ENCODE measurements around the gene LSP1.

DNA sequence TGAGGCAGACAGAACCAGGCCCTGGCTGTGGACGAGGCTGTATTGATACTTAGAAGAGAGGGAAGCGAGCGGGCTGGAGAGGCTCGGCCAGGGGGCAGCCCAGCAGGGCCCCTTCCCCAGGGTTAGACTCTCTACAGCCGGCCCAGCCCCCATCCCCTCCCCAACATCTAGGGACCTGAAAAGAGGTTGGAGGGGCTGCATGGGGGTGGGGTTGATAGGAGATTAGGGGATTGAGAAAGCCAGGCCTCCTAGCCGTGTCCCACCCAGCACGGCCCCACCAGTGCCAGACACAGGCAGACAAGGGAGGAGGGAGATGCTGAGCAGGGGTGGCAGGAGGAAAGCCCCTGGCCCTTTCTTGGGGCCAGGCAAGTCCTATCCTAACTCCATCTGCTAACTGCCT lies 5.7 kb downstream of the LSP1 start:
- TF ChIP-seq FOXJ3 (CRISPR knock-in tag; IDR thresholded peaks at IDR 0.05; ENCODE audit: borderline replicate concordance) (no peak), SOX6 (IDR thresholded peaks at IDR 0.05) (no peak), SOX6 (CRISPR knock-in tag; IDR thresholded peaks at IDR 0.05) (no peak), KAT2B (IDR thresholded peaks at IDR 0.05; ENCODE audit: borderline replicate concordance, low read depth, low read length) (no peak), ZSCAN12 (CRISPR knock-in tag; IDR thresholded peaks at IDR 0.05) (no peak), CEBPB (IDR thresholded peaks at IDR 0.05; ENCODE audit: borderline replicate concordance, low read depth, low read length) (no peak), ZNF337 (CRISPR knock-in tag; IDR thresholded peaks at IDR 0.05; ENCODE audit: borderline replicate concordance, low read depth) (no peak), HMGA1 (CRISPR knock-in tag; conservative IDR thresholded peaks at IDR 0.05) (no peak), GABPA (IDR thresholded peaks at IDR 0.05; ENCODE audit: low read depth, low read length) (no peak), GABPA (CRISPR knock-in tag; IDR thresholded peaks at IDR 0.05; ENCODE audit: low read depth) (no peak), KDM4B (CRISPR knock-in tag; IDR thresholded peaks at IDR 0.05) (no peak), SP2 (CRISPR knock-in tag; IDR thresholded peaks at IDR 0.05) (no peak)
- TF ChIP-seq, protein P1, sequence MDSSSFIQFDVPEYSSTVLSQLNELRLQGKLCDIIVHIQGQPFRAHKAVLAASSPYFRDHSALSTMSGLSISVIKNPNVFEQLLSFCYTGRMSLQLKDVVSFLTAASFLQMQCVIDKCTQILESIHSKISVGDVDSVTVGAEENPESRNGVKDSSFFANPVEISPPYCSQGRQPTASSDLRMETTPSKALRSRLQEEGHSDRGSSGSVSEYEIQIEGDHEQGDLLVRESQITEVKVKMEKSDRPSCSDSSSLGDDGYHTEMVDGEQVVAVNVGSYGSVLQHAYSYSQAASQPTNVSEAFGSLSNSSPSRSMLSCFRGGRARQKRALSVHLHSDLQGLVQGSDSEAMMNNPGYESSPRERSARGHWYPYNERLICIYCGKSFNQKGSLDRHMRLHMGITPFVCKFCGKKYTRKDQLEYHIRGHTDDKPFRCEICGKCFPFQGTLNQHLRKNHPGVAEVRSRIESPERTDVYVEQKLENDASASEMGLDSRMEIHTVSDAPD (CRISPR knock-in tag; IDR thresholded peaks at IDR 0.05), result no peak
- TF ChIP-seq, protein P2, sequence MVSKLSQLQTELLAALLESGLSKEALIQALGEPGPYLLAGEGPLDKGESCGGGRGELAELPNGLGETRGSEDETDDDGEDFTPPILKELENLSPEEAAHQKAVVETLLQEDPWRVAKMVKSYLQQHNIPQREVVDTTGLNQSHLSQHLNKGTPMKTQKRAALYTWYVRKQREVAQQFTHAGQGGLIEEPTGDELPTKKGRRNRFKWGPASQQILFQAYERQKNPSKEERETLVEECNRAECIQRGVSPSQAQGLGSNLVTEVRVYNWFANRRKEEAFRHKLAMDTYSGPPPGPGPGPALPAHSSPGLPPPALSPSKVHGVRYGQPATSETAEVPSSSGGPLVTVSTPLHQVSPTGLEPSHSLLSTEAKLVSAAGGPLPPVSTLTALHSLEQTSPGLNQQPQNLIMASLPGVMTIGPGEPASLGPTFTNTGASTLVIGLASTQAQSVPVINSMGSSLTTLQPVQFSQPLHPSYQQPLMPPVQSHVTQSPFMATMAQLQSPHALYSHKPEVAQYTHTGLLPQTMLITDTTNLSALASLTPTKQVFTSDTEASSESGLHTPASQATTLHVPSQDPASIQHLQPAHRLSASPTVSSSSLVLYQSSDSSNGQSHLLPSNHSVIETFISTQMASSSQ (IDR thresholded peaks at IDR 0.05; ENCODE audit: low read depth), result no peak
- TF ChIP-seq, protein P2 (CRISPR knock-in tag; IDR thresholded peaks at IDR 0.05; ENCODE audit: borderline replicate concordance), result no peak

Measured in HepG2 (cell line).